Psoas muscle (tissue), 8 donors: ENCODE measurements around the gene MYL5. TPM values are rescaled to one million over a fixed set of nuclear protein-coding genes. Genes with fewer than 3 reads are reported as not detected.

Experiments
- ATAC-seq, 4 donors: fragments of 200-7000 bp; cut with Tn5 transposase; one replicate each; pipeline ENCODE4 v1.9.1; 2020; ENCODE audit warnings: moderate library complexity in 3 of 4, mild to moderate bottlenecking in 2 of 4
- DNase-seq, 2 donors: peaks; one replicate each; pipeline ENCODE4 v3.0.0-alpha.2; 2020
- H3K27ac ChIP-seq: fragments of 200-600 bp; one replicate; pipeline ENCODE4 v1.8.0; 2022
- H3K27me3 ChIP-seq, 3 donors: fragments of 200-600 bp in 1 of 3; one replicate each; pipeline versions ENCODE4 v1.6.1 to v1.8.0; 2013 to 2022; ENCODE audit warnings: low read length in 2 of 3, mild to moderate bottlenecking in 2 of 3, moderate library complexity in 1 of 3; ENCODE audit not compliant: insufficient read depth in 3 of 3
- H3K36me3 ChIP-seq, 2 donors: fragments of 200-600 bp in 1 of 2; one replicate each; pipeline versions ENCODE4 v1.6.1 to v1.8.0; 2013 to 2022; ENCODE audit warnings: low read depth in 1 of 2, mild to moderate bottlenecking in 1 of 2, moderate library complexity in 1 of 2; ENCODE audit not compliant: insufficient read depth in 1 of 2
- H3K4me1 ChIP-seq: fragments of 200-600 bp; one replicate; pipeline ENCODE4 v1.8.0; 2022
- H3K4me3 ChIP-seq: fragments of 200-600 bp; one replicate; pipeline ENCODE4 v1.8.0; 2022; ENCODE audit warnings: mild to moderate bottlenecking
- H3K9me3 ChIP-seq: fragments of 200-600 bp; one replicate; pipeline ENCODE4 v1.8.0; 2022
- WGBS, 3 donors: extraction: QIAGEN DNeasy Blood & Tissue Kit; methylation state at CpG; one replicate each; pipeline versions ENCODE4 v1.1.6 to v1.1.7; 2013; 5-methylcytosine and 5-hydroxymethylcytosine counted together
- intact Hi-C, 2 donors: fragments of 100-400 bp; cut with DNase I; formaldehyde crosslinking; loops; one replicate each; pipeline versions ENCODE4 v1.11.0 to v1.14.2; 2022
- polyA plus RNA-seq, 3 donors: library from polyadenylated mRNA; stranded (reverse); fragments of 200-250 nt; gene quantifications; one replicate each; pipeline ENCODE4 v1.2.3, GENCODE V29; 2013
- total RNA-seq, 4 donors: library from RNA; stranded (reverse); fragmentation: NEBNext Ultra II Directional in 2 of 4; extraction: Animal tissue kit (Norgen Biotek cat#: 25700) in 2 of 4; gene quantifications; one replicate each; pipeline versions ENCODE4 v1.2.1 to v1.2.4, GENCODE V29; 2021 to 2023
- TF ChIP-seq, protein P1 (sequence below): fragments of 200-600 bp; IDR thresholded peaks from one replicate; pipeline ENCODE4 v1.8.0; 2022; ENCODE audit warnings: antibody characterized with exemption
- donor health status: healthy with polysubstance abuse.
- donor health status: DM: no; HTN: no; CAD: no; lungs with moderate emphysema.
- donor health status: Bipolar disorder and iron deficiency.
- donor health status: healthy.
- donor health status: DM: yes; HTN: yes; CAD: no.
- donor health status: DM: no; HTN: no; CAD: no.
- donor health status: DM: no; HTN: no; CAD: no.
- donor health status: DM: yes; HTN: yes; CAD: no.

MYL5 gene
- total and polyA plus RNA-seq, 7 donors, result 2.0 to 11.2 (median 5.4) TPM

GRCh38 chr4:647481-647880, 26.9 kb upstream of the MYL5 start:
- 59 to 68% (median 61%) methylated on average over 13 of the region's 13 CpGs for WGBS, 3 donors
- Histone ChIP-seq H3K9me3 (no peaks in the 10 kb centered on the region), H3K36me3 (no peaks in the 10 kb centered on the region), H3K27me3 (peaks cover 0 to 42% (median 13%) of the 10 kb centered on the region in 3 donors), H3K4me3 (no peak overlapping the region), H3K27ac (no peak overlapping the region), H3K4me1 (no peaks in the 10 kb centered on the region)
- DNase-seq (peak in 1 of 2 donors; percentile 13), ATAC-seq (no peak)
- TF ChIP-seq, protein P1, sequence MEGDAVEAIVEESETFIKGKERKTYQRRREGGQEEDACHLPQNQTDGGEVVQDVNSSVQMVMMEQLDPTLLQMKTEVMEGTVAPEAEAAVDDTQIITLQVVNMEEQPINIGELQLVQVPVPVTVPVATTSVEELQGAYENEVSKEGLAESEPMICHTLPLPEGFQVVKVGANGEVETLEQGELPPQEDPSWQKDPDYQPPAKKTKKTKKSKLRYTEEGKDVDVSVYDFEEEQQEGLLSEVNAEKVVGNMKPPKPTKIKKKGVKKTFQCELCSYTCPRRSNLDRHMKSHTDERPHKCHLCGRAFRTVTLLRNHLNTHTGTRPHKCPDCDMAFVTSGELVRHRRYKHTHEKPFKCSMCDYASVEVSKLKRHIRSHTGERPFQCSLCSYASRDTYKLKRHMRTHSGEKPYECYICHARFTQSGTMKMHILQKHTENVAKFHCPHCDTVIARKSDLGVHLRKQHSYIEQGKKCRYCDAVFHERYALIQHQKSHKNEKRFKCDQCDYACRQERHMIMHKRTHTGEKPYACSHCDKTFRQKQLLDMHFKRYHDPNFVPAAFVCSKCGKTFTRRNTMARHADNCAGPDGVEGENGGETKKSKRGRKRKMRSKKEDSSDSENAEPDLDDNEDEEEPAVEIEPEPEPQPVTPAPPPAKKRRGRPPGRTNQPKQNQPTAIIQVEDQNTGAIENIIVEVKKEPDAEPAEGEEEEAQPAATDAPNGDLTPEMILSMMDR, result no peak
- intact Hi-C loops, result no loop called here

DNA sequence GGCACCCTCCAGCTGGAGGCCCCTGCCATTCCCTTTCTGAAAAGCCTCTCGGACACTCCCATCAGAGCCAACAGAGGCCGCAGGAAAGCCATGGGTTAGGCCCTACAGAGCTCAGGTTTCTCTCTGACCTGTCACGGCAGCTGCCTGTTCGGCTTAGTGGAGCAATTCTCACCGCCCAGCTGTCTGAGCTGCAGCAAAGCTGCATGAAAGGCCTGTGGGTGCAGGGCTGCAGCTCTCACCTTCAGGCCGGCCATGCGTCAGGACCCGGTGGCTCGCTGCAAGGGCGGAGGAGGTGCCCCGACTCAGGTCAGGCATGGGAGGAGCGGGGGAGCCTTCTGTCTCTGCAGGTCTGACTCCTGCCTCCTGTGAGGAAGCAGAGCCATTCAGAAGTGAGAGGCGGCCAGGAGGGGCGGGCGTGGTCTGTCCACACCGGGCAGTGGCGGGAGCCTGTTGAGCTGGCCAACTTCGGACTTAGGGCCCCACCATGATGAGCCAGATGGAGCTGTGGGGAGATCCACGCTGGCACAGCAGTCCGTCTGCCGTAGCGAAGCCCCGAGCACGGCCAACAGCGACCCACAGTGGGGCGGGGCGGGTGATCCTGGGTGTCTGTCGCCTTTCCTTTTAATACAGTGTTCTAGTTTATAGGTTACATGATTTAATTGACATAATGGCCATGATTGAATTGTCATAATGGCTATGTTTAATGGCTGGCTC, 25.6 kb upstream of the MYL5 start:
- TF ChIP-seq, protein P1, result no peak
- Histone ChIP-seq H3K27ac (no peak overlapping the region), H3K4me1 (no peaks in the 10 kb centered on the region), H3K36me3 (no peaks in the 10 kb centered on the region), H3K27me3 (peaks cover 0 to 47% (median 13%) of the 10 kb centered on the region in 3 donors), H3K4me3 (no peak overlapping the region), H3K9me3 (no peaks in the 10 kb centered on the region)
- WGBS, 3 donors, result 50 to 52% (median 51%) methylated on average over 27 to 28 of the region's 28 CpGs
- ATAC-seq, result peak in 2 of 4 donors; percentile 19 to 59
- intact Hi-C loops, result no loop called here
- peak in 1 of 2 donors; percentile 40 for DNase-seq

GRCh38 chr4:649293-649625, 25.1 kb upstream of the MYL5 start:
- TF ChIP-seq, protein P1, result no peak
- H3K27me3 ChIP-seq, result peaks cover 0 to 47% (median 13%) of the 10 kb centered on the region in 3 donors
- no peak for ATAC-seq
- WGBS, 3 donors, result 88 to 91% (median 90%) methylated on average over 7 of the region's 7 CpGs
- peak in 1 of 2 donors; percentile 42 for DNase-seq
- no peaks in the 10 kb centered on the region for H3K4me1 ChIP-seq
- H3K36me3 ChIP-seq, result no peaks in the 10 kb centered on the region
- H3K27ac ChIP-seq, result no peak overlapping the region
- intact Hi-C loops, result no loop called here
- no peak overlapping the region for H3K4me3 ChIP-seq
- no peaks in the 10 kb centered on the region for H3K9me3 ChIP-seq

DNA sequence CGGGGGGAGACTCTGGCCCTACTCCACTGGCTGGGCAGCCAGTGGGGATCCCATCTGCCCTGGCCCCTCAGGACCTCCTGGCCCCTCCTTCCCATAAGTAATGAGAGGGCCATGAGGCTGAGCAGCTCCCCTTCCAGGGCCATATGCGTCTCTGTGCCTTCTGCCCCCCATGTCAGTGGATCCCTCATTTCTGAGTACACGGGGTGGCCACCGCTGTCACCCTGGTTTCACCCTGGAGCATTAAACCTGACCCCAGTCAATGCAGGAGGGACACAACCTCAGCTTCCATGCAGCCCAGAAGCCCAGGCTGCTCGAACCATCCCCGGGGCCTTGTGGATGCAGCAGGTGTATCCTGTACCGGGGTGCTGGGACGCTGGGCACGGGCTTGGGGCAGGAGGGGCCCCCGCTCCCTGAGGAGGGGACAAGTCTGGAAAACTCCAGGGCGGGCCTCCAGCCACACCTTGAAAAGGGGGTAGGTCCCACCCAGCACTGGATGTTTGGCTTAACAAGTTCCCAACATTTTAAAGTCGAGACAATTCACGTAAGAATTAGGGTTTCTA, 24.5 kb upstream of the MYL5 start:
- peak in 1 of 2 donors; percentile 39 for DNase-seq
- TF ChIP-seq, protein P1, result no peak
- Histone ChIP-seq H3K9me3 (no peaks in the 10 kb centered on the region), H3K27ac (no peak overlapping the region), H3K4me3 (no peak overlapping the region), H3K27me3 (peaks cover 0 to 48% (median 13%) of the 10 kb centered on the region in 3 donors), H3K36me3 (no peaks in the 10 kb centered on the region), H3K4me1 (no peaks in the 10 kb centered on the region)
- WGBS, 3 donors, result 84 to 92% (median 86%) methylated on average over 13 of the region's 13 CpGs
- intact Hi-C loops, result no loop called here
- no peak for ATAC-seq
